K562 (cell line): ENCODE data around the gene ANTKMT. TPM values are rescaled to one million over a fixed set of nuclear protein-coding genes. Genes with fewer than 3 reads are reported as not detected.

ENCODE experiments used
- ATAC-seq: fragments of 200-7000 bp; cut with Tn5 transposase; 3 replicates; pipeline ENCODE4 v1.9.1; 2020; ENCODE audit warnings: moderate library complexity
- BruUV-seq: library from RNA; stranded (reverse); fragments of 400-500 nt; replicated peaks from 2 replicates; lab custom pipeline; 2021; lab: Mats Ljungman, UMichigan
- CTCF ChIA-PET: fragments of 300-600 bp; formaldehyde crosslinking; extraction: SDS; loops from one replicate; lab custom pipeline; 2021; ENCODE audit warnings: low intra/inter-chr PET ratio; lab: Yijun Ruan, JAX
- POLR2A ChIA-PET: fragments of 300-600, 350-650 bp; sonication (Branson Sonifier 250); formaldehyde crosslinking; extraction: SDS; loops from one replicate; lab custom pipeline; 2021; ENCODE audit warnings: antibody characterized with exemption, inconsistent platforms; lab: Yijun Ruan, JAX
- DNase-seq, 4 experiments: peaks; one replicate each; pipeline versions ENCODE4 v3.0.0 to v3.0.0-alpha.2; 2011 to 2018; ENCODE audit warnings: low spot score in 3 of 4, mixed read lengths in 3 of 4; ENCODE audit errors: extremely low read depth in 1 of 4
- FAIRE-seq: peaks from 2 replicates; lab custom pipeline; 2011; peaks lifted over from hg19 to GRCh38; lab: Jason Lieb, UNC
- H2AFZ ChIP-seq: 2 replicates; pipeline ENCODE4 v1.6.0; 2011; ENCODE audit warnings: low read depth, low read length, control low read depth, inconsistent platforms
- H3K27ac ChIP-seq: fragments of 200-600 bp; 3 replicates; pipeline ENCODE4 v1.8.0; 2011; ENCODE audit warnings: low read depth, mild to moderate bottlenecking, control low read depth, inconsistent platforms, low read length, moderate library complexity, mixed read lengths; ENCODE audit errors: extremely low read depth
- H3K27me3 ChIP-seq, 2 experiments: fragments of 300-600 bp in 1 of 2; 2 replicates in 1 of 2; 3 replicates in 1 of 2; pipeline versions ENCODE4 v1.6.0 to v1.8.0; 2011; ENCODE audit warnings: inconsistent platforms in 2 of 2, low read length in 2 of 2, mild to moderate bottlenecking in 1 of 2, mixed read lengths in 1 of 2, moderate library complexity in 1 of 2; ENCODE audit not compliant: control insufficient read depth in 2 of 2, insufficient read depth in 2 of 2
- H3K36me3 ChIP-seq: fragments of 300-600 bp; 3 replicates; pipeline ENCODE4 v1.8.0; 2011; ENCODE audit warnings: mild to moderate bottlenecking, low read length, inconsistent platforms; ENCODE audit not compliant: control insufficient read depth, insufficient read depth
- H3K4me1 ChIP-seq, 2 experiments: fragments of 200-600 bp in 1 of 2; replicated peaks in 1 of 2; 2 replicates in 1 of 2; 3 replicates in 1 of 2; pipeline versions ENCODE4 v1.5.1 to v1.8.0; 2011; ENCODE audit warnings: inconsistent platforms in 2 of 2, low read length in 2 of 2, mild to moderate bottlenecking in 1 of 2, mixed read lengths in 1 of 2, moderate library complexity in 1 of 2; ENCODE audit not compliant: control insufficient read depth in 2 of 2, insufficient read depth in 2 of 2
- H3K4me2 ChIP-seq: 2 replicates; pipeline ENCODE4 v1.6.1; 2011; ENCODE audit warnings: low read length, control low read depth, inconsistent platforms, mixed read lengths; ENCODE audit not compliant: insufficient read depth
- H3K4me3 ChIP-seq: fragments of 200-600 bp; sonication (generic), shearing (Covaris generic); 2 replicates; pipeline ENCODE4 v1.5.1; 2016; ENCODE audit warnings: control low read depth, inconsistent platforms
- H3K79me2 ChIP-seq: fragments of 200-600 bp; 3 replicates; pipeline ENCODE4 v1.8.0; 2011; ENCODE audit warnings: low read length, inconsistent platforms; ENCODE audit not compliant: control insufficient read depth, insufficient read depth
- H3K9ac ChIP-seq, 2 experiments: 2 replicates each; pipeline versions ENCODE4 v1.6.0 to v1.6.1; 2011; ENCODE audit warnings: low read depth in 2 of 2, low read length in 2 of 2, control low read depth in 1 of 2, inconsistent platforms in 1 of 2, mild to moderate bottlenecking in 1 of 2, mixed read lengths in 1 of 2; ENCODE audit not compliant: insufficient read depth in 1 of 2
- H3K9me1 ChIP-seq: one replicate; pipeline ENCODE4 v1.6.0; 2011; ENCODE audit warnings: inconsistent platforms, mild to moderate bottlenecking, low read length, moderate library complexity; ENCODE audit not compliant: control insufficient read depth, insufficient read depth
- H3K9me3 ChIP-seq: replicated peaks from 2 replicates; pipeline ENCODE4 v1.5.1; 2011; ENCODE audit warnings: low read depth, low read length, inconsistent platforms; ENCODE audit not compliant: control insufficient read depth, insufficient read depth
- H4K20me1 ChIP-seq: replicated peaks from 2 replicates; pipeline ENCODE4 v1.6.1; 2011; ENCODE audit warnings: low read length, inconsistent platforms, mixed read lengths; ENCODE audit not compliant: control insufficient read depth, insufficient read depth
- CC2D1A ChIP-seq: fragments of 450-650 bp; IDR thresholded peaks from 2 replicates; pipeline ENCODE4 v1.6.1; 2017; ENCODE audit warnings: mild to moderate bottlenecking
- ETV6 ChIP-seq, 3 experiments: fragments of 150-350 bp in 1 of 3; sonication (generic) in 1 of 3; formaldehyde crosslinking in 1 of 3; IDR thresholded peaks; 2 replicates each; pipeline versions ENCODE4 v1.6.1 to v1.8.0; 2014 to 2022; ENCODE audit warnings: borderline replicate concordance in 2 of 3, low read depth in 2 of 3, antibody characterized with exemption in 1 of 3, low read length in 1 of 3, mild to moderate bottlenecking in 1 of 3, missing genetic modification reagents in 1 of 3
- SAFB ChIP-seq: fragments of 200-400 bp; formaldehyde crosslinking; IDR thresholded peaks from 2 replicates; pipeline ENCODE4 v1.6.1; 2017; ENCODE audit warnings: low read depth, low read length, borderline replicate concordance
- VEZF1 ChIP-seq: fragments of 200-800 bp; sonication (Bioruptor generic); IDR thresholded peaks from 2 replicates; pipeline ENCODE4 v1.6.1; 2017; ENCODE audit warnings: missing genetic modification characterization, missing compliant biosample characterization
- ZNF12 ChIP-seq: sonication (generic); formaldehyde crosslinking; IDR thresholded peaks from 2 replicates; pipeline ENCODE4 v1.4.0; 2020; ENCODE audit warnings: mild to moderate bottlenecking, missing genetic modification reagents
- ZNF449 ChIP-seq: fragments of 250-450 bp; sonication (Bioruptor Pico); IDR thresholded peaks from 2 replicates; pipeline ENCODE4 v1.8.0; 2022; ENCODE audit warnings: moderate library complexity, mild to moderate bottlenecking, inconsistent platforms
- WGBS: fragments of 100-300 bp; shearing (Covaris generic); methylation state at CpG from one replicate; pipeline ENCODE4 v1.1.6; 2016; ENCODE audit warnings: low coverage, mixed read lengths; ENCODE audit not compliant: insufficient coverage; ENCODE audit errors: missing lambda C conversion rate; 5-methylcytosine and 5-hydroxymethylcytosine counted together
- in situ Hi-C: fragments of 300-500 bp; cut with MboI; formaldehyde crosslinking; loops from 4 replicates; pipeline ENCODE4 v1.15.0; 2018; ENCODE audit warnings: inconsistent platforms, mixed read lengths
- intact Hi-C: fragments of 100-400 bp; cut with micrococcal nuclease; formaldehyde crosslinking; loops from 2 replicates; pipeline ENCODE4 v1.14.2; 2022
- polyA plus RNA-seq, 8 experiments: library from polyadenylated mRNA; depleted of rRNA in 4 of 8; stranded (reverse) in 5 of 8; unstranded in 3 of 8; fragments of >200 nt; fragmentation: Nextera tagmentation in 2 of 8; fragmentation: Illumina TruSeq in 1 of 8; extraction: Ambion mirVana in 2 of 8; extraction: Trizol in 1 of 8; gene quantifications; 2 replicates each; pipeline versions ENCODE4 v1.2.1 to v1.2.3, GENCODE V29; 2011 to 2014; ENCODE audit warnings: inconsistent platforms in 1 of 8, missing spikeins in 1 of 8
- total RNA-seq, 7 experiments: library from RNA; depleted of rRNA in 6 of 7; stranded (reverse); fragments of >200 nt in 6 of 7; fragmentation: Illumina TruSeq in 2 of 7; extraction: Trizol in 2 of 7; gene quantifications; 2 replicates each; pipeline versions ENCODE4 v1.2.1 to v1.2.3, GENCODE V29; 2011 to 2021; ENCODE audit warnings: low replicate concordance in 1 of 7
- TF ChIP-seq, protein P1 (sequence below): fragments of 200-800 bp; sonication (Bioruptor generic); IDR thresholded peaks from 2 replicates; pipeline ENCODE4 v1.6.1; 2017; ENCODE audit warnings: missing genetic modification characterization, missing compliant biosample characterization

ANTKMT gene
- total and polyA plus RNA-seq, 9 of the 15 experiments (the other 6 are each of a cell fraction or from before 2014, with no cell fraction given) = 0.58 to 217 (median 19.1) TPM

- Histone ChIP-seq H3K9ac (no peak overlapping the region), H2AFZ (no peak overlapping the region), H3K27ac (no peak overlapping the region), H3K4me3 (no peak overlapping the region; the same call in 1 of the 2 replicates), H3K27me3 (peaks cover 2 to 7% of the 10 kb centered on the region in 2 experiments; a peak in 2 of 5 replicates), H3K79me2 (peaks cover 16% of the 10 kb centered on the region; the same call in 2 of the 3 replicates)
- no TSS peak for BruUV-seq
- ChIA-PET CTCF (no interaction called here), POLR2A (interaction anchor here (0.6 kb wide), 1 partner anchor 20 kb away, joined by 3 read pairs; no protein-coding TSS in a partner anchor)
- FAIRE-seq = no peak
- TF ChIP-seq, protein P1, sequence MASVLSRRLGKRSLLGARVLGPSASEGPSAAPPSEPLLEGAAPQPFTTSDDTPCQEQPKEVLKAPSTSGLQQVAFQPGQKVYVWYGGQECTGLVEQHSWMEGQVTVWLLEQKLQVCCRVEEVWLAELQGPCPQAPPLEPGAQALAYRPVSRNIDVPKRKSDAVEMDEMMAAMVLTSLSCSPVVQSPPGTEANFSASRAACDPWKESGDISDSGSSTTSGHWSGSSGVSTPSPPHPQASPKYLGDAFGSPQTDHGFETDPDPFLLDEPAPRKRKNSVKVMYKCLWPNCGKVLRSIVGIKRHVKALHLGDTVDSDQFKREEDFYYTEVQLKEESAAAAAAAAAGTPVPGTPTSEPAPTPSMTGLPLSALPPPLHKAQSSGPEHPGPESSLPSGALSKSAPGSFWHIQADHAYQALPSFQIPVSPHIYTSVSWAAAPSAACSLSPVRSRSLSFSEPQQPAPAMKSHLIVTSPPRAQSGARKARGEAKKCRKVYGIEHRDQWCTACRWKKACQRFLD (CRISPR knock-in tag) = no peak
- TF ChIP-seq ZNF12 (CRISPR knock-in tag) (no peak), VEZF1 (CRISPR knock-in tag) (peak; percentile 17; the same call in 1 of the 2 replicates), CC2D1A (no peak), ZNF449 (no peak), ETV6 (IDR thresholded peaks at IDR 0.05; ENCODE audit: borderline replicate concordance in 1 of 2, low read depth in 2 of 2, low read length in 1 of 2) (no peak), ETV6 (CRISPR knock-in tag; IDR thresholded peaks at IDR 0.05; ENCODE audit: borderline replicate concordance) (no peak), SAFB (0 out of 2 replicates have a peak, but pooled peaks have one; percentile 5)
- TF ChIP-seq, all 486 proteins: peak for 2
- H3K36me3 ChIP-seq = peaks cover 6% of the 10 kb centered on the region; the same call in 1 of the 3 replicates
- ATAC-seq (no peak), DNase-seq (peak in 2 of 4 experiments; percentile 40 to 42)
- H4K20me1 ChIP-seq = no peaks in the 10 kb centered on the region
- no peak overlapping the region for H3K4me2 ChIP-seq
- peaks cover 12 to 67% of the 10 kb centered on the region in 2 experiments for H3K4me1 ChIP-seq
- peaks cover 5% of the 10 kb centered on the region for H3K9me1 ChIP-seq
- 75% methylated on average over 11 of the region's 37 CpGs for WGBS
- no peaks in the 10 kb centered on the region for H3K9me3 ChIP-seq
- intact Hi-C loops = no loop called here
- in situ Hi-C loops = no loop called here
Observed at GRCh38 chr16:693766-694165, 27.2 kb upstream of the ANTKMT start.
